Hepatocyte (in vitro differentiated cells): Measurements from ENCODE around the gene DOCK2. TPM values are rescaled to one million over a fixed set of nuclear protein-coding genes. Genes with fewer than 3 reads are reported as not detected.

Source experiments
- DNase-seq: peaks from one replicate; pipeline ENCODE4 v3.0.0-alpha.2; 2016; ENCODE audit warnings: low spot score
- H2AFZ ChIP-seq: fragments of 200-600 bp; sonication (generic); 2 replicates; pipeline ENCODE4 v1.6.0; 2016; ENCODE audit warnings: antibody characterized with exemption, mild to moderate bottlenecking
- H3K27ac ChIP-seq: fragments of 200-600 bp; sonication (generic); 2 replicates; pipeline ENCODE4 v1.5.1; 2016; ENCODE audit warnings: mild to moderate bottlenecking
- H3K27me3 ChIP-seq: fragments of 200-600 bp; sonication (generic); 2 replicates; pipeline ENCODE4 v1.6.1; 2016
- H3K36me3 ChIP-seq: fragments of 200-600 bp; sonication (generic); replicated peaks from 2 replicates; pipeline ENCODE4 v1.5.1; 2016; ENCODE audit warnings: low read depth; ENCODE audit not compliant: insufficient read depth
- H3K4me1 ChIP-seq: fragments of 200-600 bp; sonication (generic); 2 replicates; pipeline ENCODE4 v1.5.1; 2016; ENCODE audit warnings: mild to moderate bottlenecking, moderate library complexity; ENCODE audit not compliant: insufficient read depth
- H3K4me2 ChIP-seq: fragments of 200-600 bp; sonication (generic); 2 replicates; pipeline ENCODE4 v1.6.0; 2016
- H3K4me3 ChIP-seq: fragments of 200-600 bp; sonication (generic); 2 replicates; pipeline ENCODE4 v1.5.1; 2016; ENCODE audit warnings: mild to moderate bottlenecking
- H3K79me2 ChIP-seq: fragments of 200-600 bp; sonication (generic); 2 replicates; pipeline ENCODE4 v1.6.0; 2017; ENCODE audit warnings: mild to moderate bottlenecking
- H3K9me2 ChIP-seq: fragments of 200-600 bp; sonication (generic); replicated peaks from 2 replicates; pipeline ENCODE4 v1.6.0; 2017; ENCODE audit warnings: mild to moderate bottlenecking; ENCODE audit not compliant: insufficient read depth
- H3K9me3 ChIP-seq: fragments of 200-600 bp; sonication (generic); 2 replicates; pipeline ENCODE4 v1.5.1; 2016; ENCODE audit warnings: low read depth, mild to moderate bottlenecking
- H4K20me1 ChIP-seq: fragments of 200-600 bp; sonication (generic); 2 replicates; pipeline ENCODE4 v1.6.0; 2016; ENCODE audit warnings: mild to moderate bottlenecking; ENCODE audit not compliant: insufficient read depth, poor library complexity, severe bottlenecking
- CTCF ChIP-seq: fragments of 200-600 bp; sonication (generic); IDR thresholded peaks from 2 replicates; pipeline ENCODE4 v1.5.1; 2016; ENCODE audit warnings: antibody characterized with exemption, mild to moderate bottlenecking; ENCODE audit not compliant: poor library complexity
- EZH2 ChIP-seq: fragments of 200-600 bp; sonication (generic); IDR thresholded peaks from 2 replicates; pipeline ENCODE4 v1.6.1; 2016; ENCODE audit warnings: antibody characterized with exemption, mild to moderate bottlenecking, borderline replicate concordance
- EZH2phosphoT487 ChIP-seq: fragments of 200-600 bp; sonication (generic); IDR thresholded peaks from one replicate; pipeline ENCODE4 v1.6.1; 2018; ENCODE audit warnings: antibody characterized with exemption, mild to moderate bottlenecking, low read depth, moderate library complexity; ENCODE audit not compliant: unreplicated experiment, severe bottlenecking
- WGBS: methylation state at CpG from one replicate; pipeline ENCODE4 v1.1.6; 2016; ENCODE audit warnings: low lambda C conversion rate; ENCODE audit errors: missing lambda C conversion rate; 5-methylcytosine and 5-hydroxymethylcytosine counted together
- polyA plus RNA-seq: library from polyadenylated mRNA; unstranded; fragments of >200 nt; fragmentation: Nextera tagmentation; extraction: Ambion mirVana; gene quantifications from 2 replicates; pipeline ENCODE4 v1.2.1, GENCODE V29; 2016
- total RNA-seq: library from RNA; depleted of rRNA; stranded (reverse); fragments of >200 nt; gene quantifications from 2 replicates; pipeline ENCODE4 v1.2.3, GENCODE V29; 2014

The DOCK2 gene
- total and polyA plus RNA-seq, 2 experiments from 2014 or later, result 0.60 TPM; not detected in 1

GRCh38 chr5:170076211-170076610, 439.1 kb downstream of the DOCK2 start:
- no peak overlapping the region for H3K4me3 ChIP-seq
- H3K9me3 ChIP-seq, result no peaks in the 10 kb centered on the region
- TF ChIP-seq EZH2 (no peak), EZH2phosphoT487 (no peak), CTCF (no peak)
- no peaks in the 10 kb centered on the region for H3K9me2 ChIP-seq
- no peak overlapping the region for H3K4me2 ChIP-seq
- peaks cover 6% of the 10 kb centered on the region for H3K27me3 ChIP-seq
- no peak overlapping the region for H2AFZ ChIP-seq
- no peaks in the 10 kb centered on the region for H3K36me3 ChIP-seq
- H4K20me1 ChIP-seq, result no peaks in the 10 kb centered on the region
- H3K4me1 ChIP-seq, result no peaks in the 10 kb centered on the region
- WGBS, result 93% methylated on average over 1 of the region's 1 CpG
- no peak for DNase-seq
- no peak overlapping the region for H3K27ac ChIP-seq
- H3K79me2 ChIP-seq, result no peaks in the 10 kb centered on the region

DNA sequence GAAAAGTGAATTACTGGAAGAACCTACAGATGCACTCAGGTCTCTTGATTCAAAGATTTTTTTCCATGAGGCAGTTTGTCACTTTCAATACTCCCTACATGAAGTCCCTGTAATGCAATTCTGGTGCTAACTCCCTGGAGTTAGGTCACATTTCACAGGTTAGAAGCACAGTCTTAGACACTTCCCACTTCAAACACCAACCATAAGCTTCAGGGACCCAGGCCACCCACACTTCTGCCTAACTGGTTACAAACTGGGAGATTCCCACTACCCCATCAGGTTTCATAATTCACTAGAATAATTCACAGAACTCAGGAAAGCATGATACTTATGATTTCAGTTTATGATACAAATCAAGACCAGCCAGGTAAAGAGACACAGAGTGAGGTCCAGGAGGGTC, 439.7 kb downstream of the DOCK2 start:
- Histone ChIP-seq H4K20me1 (no peaks in the 10 kb centered on the region), H3K27ac (no peak overlapping the region), H3K36me3 (no peaks in the 10 kb centered on the region), H3K9me2 (no peaks in the 10 kb centered on the region), H2AFZ (no peak overlapping the region), H3K4me2 (no peak overlapping the region), H3K9me3 (no peaks in the 10 kb centered on the region), H3K4me3 (no peak overlapping the region), H3K79me2 (no peaks in the 10 kb centered on the region), H3K27me3 (peaks cover 6% of the 10 kb centered on the region), H3K4me1 (no peaks in the 10 kb centered on the region)
- no peak for TF ChIP-seq EZH2
- TF ChIP-seq CTCF, result no peak
- no peak for TF ChIP-seq EZH2phosphoT487
- DNase-seq, result no peak

DNA sequence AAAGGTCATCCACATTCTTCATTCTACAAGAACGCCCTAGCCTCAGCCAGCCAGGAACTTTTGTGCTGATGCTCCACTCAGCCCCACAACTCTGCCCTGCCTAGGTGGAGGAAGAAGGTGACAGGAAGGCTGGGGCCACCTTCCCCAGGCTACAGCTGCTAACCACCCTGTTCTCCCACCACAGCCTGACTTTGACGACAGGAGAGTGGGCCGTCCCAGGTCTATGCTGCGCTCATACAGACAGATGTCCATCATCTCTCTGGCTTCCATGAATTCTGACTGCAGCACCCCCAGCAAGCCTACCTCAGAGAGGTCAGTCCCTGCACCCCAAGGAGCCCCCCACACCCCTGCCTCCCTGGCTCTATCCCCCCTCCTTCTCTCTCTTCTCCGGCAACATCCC, 440.5 kb downstream of the DOCK2 start:
- H4K20me1 ChIP-seq, result no peaks in the 10 kb centered on the region
- DNase-seq, result no peak
- no peak overlapping the region for H3K27ac ChIP-seq
- 89% methylated on average over 5 of the region's 5 CpGs for WGBS
- no peak overlapping the region for H2AFZ ChIP-seq
- no peak overlapping the region for H3K4me2 ChIP-seq
- H3K27me3 ChIP-seq, result peaks cover 6% of the 10 kb centered on the region
- no peaks in the 10 kb centered on the region for H3K4me1 ChIP-seq
- no peak for TF ChIP-seq CTCF
- no peak for TF ChIP-seq EZH2
- TF ChIP-seq EZH2phosphoT487, result no peak
- H3K9me3 ChIP-seq, result no peaks in the 10 kb centered on the region
- H3K79me2 ChIP-seq, result no peaks in the 10 kb centered on the region
- H3K36me3 ChIP-seq, result no peaks in the 10 kb centered on the region
- no peaks in the 10 kb centered on the region for H3K9me2 ChIP-seq
- no peak overlapping the region for H3K4me3 ChIP-seq

- no peaks in the 10 kb centered on the region for H3K9me2 ChIP-seq
- no peaks in the 10 kb centered on the region for H3K4me1 ChIP-seq
- H3K4me3 ChIP-seq, result no peak overlapping the region
- no peak overlapping the region for H3K4me2 ChIP-seq
- 90% methylated on average over 3 of the region's 3 CpGs for WGBS
- TF ChIP-seq CTCF (no peak), EZH2phosphoT487 (no peak), EZH2 (no peak)
- no peak overlapping the region for H2AFZ ChIP-seq
- no peaks in the 10 kb centered on the region for H3K79me2 ChIP-seq
- H3K9me3 ChIP-seq, result no peaks in the 10 kb centered on the region
- no peaks in the 10 kb centered on the region for H3K36me3 ChIP-seq
- no peak for DNase-seq
- H3K27ac ChIP-seq, result no peak overlapping the region
- no peaks in the 10 kb centered on the region for H4K20me1 ChIP-seq
- H3K27me3 ChIP-seq, result peaks cover 6% of the 10 kb centered on the region
These were observed 441.4 kb downstream of the DOCK2 start for GRCh38 chr5:170078458-170078857.
